Endometrial microvascular endothelial cells (primary cell): ENCODE data around the gene RINL. TPM values are rescaled to one million over a fixed set of nuclear protein-coding genes. Genes with fewer than 3 reads are reported as not detected.
"Not testable (repeated sequence)": the region's sequence is repeated elsewhere in the genome, so short reads cannot be mapped to it uniquely, and the experiment has no call there.

Source experiments
- in situ Hi-C: cut with HindIII; loops from 2 replicates; pipeline ENCODE4 v1.10.0; 2017; ENCODE audit warnings: low sequenced_read_pairs, low pct_unique_long_range_greater_than_20kb; ENCODE audit errors: inconsistent ontology term
- total RNA-seq: library from RNA; depleted of rRNA; stranded (reverse); fragments of >200 nt; gene quantifications from one replicate; pipeline ENCODE4 v1.2.3, GENCODE V29; 2015; ENCODE audit errors: inconsistent ontology term

RINL gene
- total RNA-seq, 1 donor from 2014 or later = 5.0 TPM

- in situ Hi-C loops = no loop called here
Measured at GRCh38 chr19:38839816-38840582, 38.1 kb downstream of the RINL start.

GRCh38 chr19:38838986-38839761 lies 38.9 kb downstream of the RINL start:
- in situ Hi-C loops = no loop called here

- in situ Hi-C loops = no loop called here
Measured at GRCh38 chr19:38838208-38838985, 39.7 kb downstream of the RINL start.

- in situ Hi-C loops = no loop called here
Measured at GRCh38 chr19:38837656-38838121, 40.4 kb downstream of the RINL start.

- in situ Hi-C loops = no loop called here
Measured at GRCh38 chr19:38836983-38837626, 41.0 kb downstream of the RINL start.

- in situ Hi-C loops = no loop called here
Measured at GRCh38 chr19:38836159-38836982, 41.7 kb downstream of the RINL start.

- in situ Hi-C loops = no loop called here
Measured at GRCh38 chr19:38834590-38834989, 43.5 kb downstream of the RINL start.

- in situ Hi-C loops = no loop called here
Measured at GRCh38 chr19:38834104-38834490, 44.0 kb downstream of the RINL start.

- in situ Hi-C loops = no loop called here
Measured at GRCh38 chr19:38833092-38833425, 45.0 kb downstream of the RINL start.

GRCh38 chr19:38831142-38831605 lies 46.9 kb downstream of the RINL start:
- in situ Hi-C loops = no loop called here

GRCh38 chr19:38830039-38830733 lies 47.9 kb downstream of the RINL start:
- in situ Hi-C loops = no loop called here

- in situ Hi-C loops = not testable (repeated sequence)
Measured at GRCh38 chr19:38829203-38829602, 48.9 kb downstream of the RINL start.

GRCh38 chr19:38826856-38827551 lies 51.1 kb downstream of the RINL start:
- in situ Hi-C loops = no loop called here

GRCh38 chr19:38825936-38826335 lies 52.1 kb downstream of the RINL start:
- in situ Hi-C loops = not testable (repeated sequence)

GRCh38 chr19:38821230-38821825 lies 56.7 kb downstream of the RINL start:
- in situ Hi-C loops = not testable (repeated sequence)

- in situ Hi-C loops = no loop called here
Measured at GRCh38 chr19:38819231-38819920, 58.7 kb downstream of the RINL start.
